K562 (cell line): Measurements from ENCODE around the gene DNAJB12. TPM values are rescaled to one million over a fixed set of nuclear protein-coding genes. Genes with fewer than 3 reads are reported as not detected.

Experiments used
- ATAC-seq: fragments of 200-7000 bp; cut with Tn5 transposase; 3 replicates; pipeline ENCODE4 v1.9.1; 2020; ENCODE audit warnings: moderate library complexity
- BruUV-seq: library from RNA; stranded (reverse); fragments of 400-500 nt; replicated peaks from 2 replicates; lab custom pipeline; 2021; lab: Mats Ljungman, UMichigan
- CTCF ChIA-PET: fragments of 300-600 bp; formaldehyde crosslinking; extraction: SDS; loops from one replicate; lab custom pipeline; 2021; ENCODE audit warnings: low intra/inter-chr PET ratio; lab: Yijun Ruan, JAX
- POLR2A ChIA-PET: fragments of 300-600, 350-650 bp; sonication (Branson Sonifier 250); formaldehyde crosslinking; extraction: SDS; loops from one replicate; lab custom pipeline; 2021; ENCODE audit warnings: antibody characterized with exemption, inconsistent platforms; lab: Yijun Ruan, JAX
- DNase-seq, 4 experiments: peaks; one replicate each; pipeline versions ENCODE4 v3.0.0 to v3.0.0-alpha.2; 2011 to 2018; ENCODE audit warnings: low spot score in 3 of 4, mixed read lengths in 3 of 4; ENCODE audit errors: extremely low read depth in 1 of 4
- FAIRE-seq: peaks from 2 replicates; lab custom pipeline; 2011; peaks lifted over from hg19 to GRCh38; lab: Jason Lieb, UNC
- H2AFZ ChIP-seq: 2 replicates; pipeline ENCODE4 v1.6.0; 2011; ENCODE audit warnings: low read depth, low read length, control low read depth, inconsistent platforms
- H3K27ac ChIP-seq: fragments of 200-600 bp; 3 replicates; pipeline ENCODE4 v1.8.0; 2011; ENCODE audit warnings: low read depth, mild to moderate bottlenecking, control low read depth, inconsistent platforms, low read length, moderate library complexity, mixed read lengths; ENCODE audit errors: extremely low read depth
- H3K27me3 ChIP-seq, 2 experiments: fragments of 300-600 bp in 1 of 2; 2 replicates in 1 of 2; 3 replicates in 1 of 2; pipeline versions ENCODE4 v1.6.0 to v1.8.0; 2011; ENCODE audit warnings: inconsistent platforms in 2 of 2, low read length in 2 of 2, mild to moderate bottlenecking in 1 of 2, mixed read lengths in 1 of 2, moderate library complexity in 1 of 2; ENCODE audit not compliant: control insufficient read depth in 2 of 2, insufficient read depth in 2 of 2
- H3K36me3 ChIP-seq: fragments of 300-600 bp; 3 replicates; pipeline ENCODE4 v1.8.0; 2011; ENCODE audit warnings: mild to moderate bottlenecking, low read length, inconsistent platforms; ENCODE audit not compliant: control insufficient read depth, insufficient read depth
- H3K4me1 ChIP-seq, 2 experiments: fragments of 200-600 bp in 1 of 2; replicated peaks in 1 of 2; 2 replicates in 1 of 2; 3 replicates in 1 of 2; pipeline versions ENCODE4 v1.5.1 to v1.8.0; 2011; ENCODE audit warnings: inconsistent platforms in 2 of 2, low read length in 2 of 2, mild to moderate bottlenecking in 1 of 2, mixed read lengths in 1 of 2, moderate library complexity in 1 of 2; ENCODE audit not compliant: control insufficient read depth in 2 of 2, insufficient read depth in 2 of 2
- H3K4me2 ChIP-seq: 2 replicates; pipeline ENCODE4 v1.6.1; 2011; ENCODE audit warnings: low read length, control low read depth, inconsistent platforms, mixed read lengths; ENCODE audit not compliant: insufficient read depth
- H3K4me3 ChIP-seq: fragments of 200-600 bp; sonication (generic), shearing (Covaris generic); 2 replicates; pipeline ENCODE4 v1.5.1; 2016; ENCODE audit warnings: control low read depth, inconsistent platforms
- H3K79me2 ChIP-seq: fragments of 200-600 bp; 3 replicates; pipeline ENCODE4 v1.8.0; 2011; ENCODE audit warnings: low read length, inconsistent platforms; ENCODE audit not compliant: control insufficient read depth, insufficient read depth
- H3K9ac ChIP-seq, 2 experiments: 2 replicates each; pipeline versions ENCODE4 v1.6.0 to v1.6.1; 2011; ENCODE audit warnings: low read depth in 2 of 2, low read length in 2 of 2, control low read depth in 1 of 2, inconsistent platforms in 1 of 2, mild to moderate bottlenecking in 1 of 2, mixed read lengths in 1 of 2; ENCODE audit not compliant: insufficient read depth in 1 of 2
- H3K9me1 ChIP-seq: one replicate; pipeline ENCODE4 v1.6.0; 2011; ENCODE audit warnings: inconsistent platforms, mild to moderate bottlenecking, low read length, moderate library complexity; ENCODE audit not compliant: control insufficient read depth, insufficient read depth
- H3K9me3 ChIP-seq: replicated peaks from 2 replicates; pipeline ENCODE4 v1.5.1; 2011; ENCODE audit warnings: low read depth, low read length, inconsistent platforms; ENCODE audit not compliant: control insufficient read depth, insufficient read depth
- H4K20me1 ChIP-seq: replicated peaks from 2 replicates; pipeline ENCODE4 v1.6.1; 2011; ENCODE audit warnings: low read length, inconsistent platforms, mixed read lengths; ENCODE audit not compliant: control insufficient read depth, insufficient read depth
- BACH1 ChIP-seq: fragments of 200-800 bp; sonication (Bioruptor generic); IDR thresholded peaks from 2 replicates; pipeline ENCODE4 v1.6.1; 2016; ENCODE audit warnings: missing genetic modification characterization, missing compliant biosample characterization
- ETV5 ChIP-seq: sonication (generic); formaldehyde crosslinking; IDR thresholded peaks from 2 replicates; pipeline ENCODE4 v1.4.0; 2020; ENCODE audit warnings: low read depth, mild to moderate bottlenecking, missing genetic modification reagents
- HNRNPUL1 ChIP-seq: fragments of 200-400 bp; formaldehyde crosslinking; IDR thresholded peaks from 2 replicates; pipeline ENCODE4 v1.6.1; 2017; ENCODE audit warnings: low read length
- KHSRP ChIP-seq: fragments of 450-650 bp; IDR thresholded peaks from 2 replicates; pipeline ENCODE4 v1.6.1; 2017
- LCOR ChIP-seq: sonication (generic); formaldehyde crosslinking; IDR thresholded peaks from 2 replicates; pipeline ENCODE4 v1.8.0; 2022; ENCODE audit warnings: mild to moderate bottlenecking, missing genetic modification reagents
- MAZ ChIP-seq, 2 experiments: fragments of 450-650 bp in 1 of 2; sonication (generic) in 1 of 2; formaldehyde crosslinking; IDR thresholded peaks in 1 of 2; conservative IDR thresholded peaks in 1 of 2; 2 replicates each; pipeline versions ENCODE4 v1.4.0 to v1.5.0; 2020; ENCODE audit warnings: mild to moderate bottlenecking in 1 of 2, missing genetic modification reagents in 1 of 2
- MEF2A ChIP-seq: IDR thresholded peaks from 2 replicates; pipeline ENCODE4 v1.6.1; 2011; ENCODE audit warnings: low read depth, mild to moderate bottlenecking, low read length, moderate library complexity; ENCODE audit not compliant: control insufficient read depth
- NR2C1 ChIP-seq, 2 experiments: fragments of 450-650 bp; IDR thresholded peaks; 2 replicates each; pipeline ENCODE4 v1.6.1; 2017; ENCODE audit warnings: mild to moderate bottlenecking in 2 of 2, antibody characterized with exemption in 1 of 2, inconsistent platforms in 1 of 2, missing compliant biosample characterization in 1 of 2, missing genetic modification characterization in 1 of 2
- PURB ChIP-seq: sonication (generic); formaldehyde crosslinking; IDR thresholded peaks from 2 replicates; pipeline ENCODE4 v1.9.0; 2021; ENCODE audit warnings: low read depth, mild to moderate bottlenecking, missing genetic modification reagents
- SETDB1 ChIP-seq: IDR thresholded peaks from one replicate; pipeline ENCODE4 v1.6.1; 2012; ENCODE audit warnings: low read length, control low read depth, inconsistent platforms
- SMC3 ChIP-seq: conservative IDR thresholded peaks from 2 replicates; pipeline ENCODE4 v1.6.1; 2011; ENCODE audit warnings: low read depth, low read length, improper control_type of control experiment; ENCODE audit not compliant: insufficient read depth
- SREBF2 ChIP-seq: sonication (generic); formaldehyde crosslinking; IDR thresholded peaks from 2 replicates; pipeline ENCODE4 v1.4.0; 2020; ENCODE audit warnings: mild to moderate bottlenecking, missing genetic modification reagents
- ZNF175 ChIP-seq: fragments of 200-800 bp; sonication (Bioruptor generic); IDR thresholded peaks from 2 replicates; pipeline ENCODE4 v1.6.1; 2016; ENCODE audit warnings: low read depth, mild to moderate bottlenecking, missing genetic modification characterization, missing compliant biosample characterization
- ZNF592 ChIP-seq: fragments of 450-650 bp; IDR thresholded peaks from 2 replicates; pipeline ENCODE4 v1.6.1; 2017; ENCODE audit warnings: antibody characterized with exemption, mild to moderate bottlenecking
- WGBS: fragments of 100-300 bp; shearing (Covaris generic); methylation state at CpG from one replicate; pipeline ENCODE4 v1.1.6; 2016; ENCODE audit warnings: low coverage, mixed read lengths; ENCODE audit not compliant: insufficient coverage; ENCODE audit errors: missing lambda C conversion rate; 5-methylcytosine and 5-hydroxymethylcytosine counted together
- in situ Hi-C: fragments of 300-500 bp; cut with MboI; formaldehyde crosslinking; loops from 4 replicates; pipeline ENCODE4 v1.15.0; 2018; ENCODE audit warnings: inconsistent platforms, mixed read lengths
- intact Hi-C: fragments of 100-400 bp; cut with micrococcal nuclease; formaldehyde crosslinking; loops from 2 replicates; pipeline ENCODE4 v1.14.2; 2022
- polyA plus RNA-seq, 8 experiments: library from polyadenylated mRNA; depleted of rRNA in 4 of 8; stranded (reverse) in 5 of 8; unstranded in 3 of 8; fragments of >200 nt; fragmentation: Nextera tagmentation in 2 of 8; fragmentation: Illumina TruSeq in 1 of 8; extraction: Ambion mirVana in 2 of 8; extraction: Trizol in 1 of 8; gene quantifications; 2 replicates each; pipeline versions ENCODE4 v1.2.1 to v1.2.3, GENCODE V29; 2011 to 2014; ENCODE audit warnings: inconsistent platforms in 1 of 8, missing spikeins in 1 of 8
- total RNA-seq, 7 experiments: library from RNA; depleted of rRNA in 6 of 7; stranded (reverse); fragments of >200 nt in 6 of 7; fragmentation: Illumina TruSeq in 2 of 7; extraction: Trizol in 2 of 7; gene quantifications; 2 replicates each; pipeline versions ENCODE4 v1.2.1 to v1.2.3, GENCODE V29; 2011 to 2021; ENCODE audit warnings: low replicate concordance in 1 of 7
- TF ChIP-seq, protein P1 (sequence below), 2 experiments: fragments of 450-650 bp in 1 of 2; sonication (generic) in 1 of 2; formaldehyde crosslinking; conservative IDR thresholded peaks; 2 replicates each; pipeline versions ENCODE4 v1.4.0 to v1.8.1; 2020 to 2022; ENCODE audit warnings: mild to moderate bottlenecking in 1 of 2, missing genetic modification reagents in 1 of 2

Gene DNAJB12
- total and polyA plus RNA-seq, 9 of the 15 experiments (the other 6 are each of a cell fraction or from before 2014, with no cell fraction given) = 3.5 to 31.5 (median 20.3) TPM

GRCh38 chr10:72322280-72323058 is 32.2 kb downstream of the DNAJB12 start (continued):
- no peak for TF ChIP-seq SMC3
- TF ChIP-seq MEF2A = peak; percentile 80
- no peak for TF ChIP-seq HNRNPUL1
- TF ChIP-seq, protein P1, sequence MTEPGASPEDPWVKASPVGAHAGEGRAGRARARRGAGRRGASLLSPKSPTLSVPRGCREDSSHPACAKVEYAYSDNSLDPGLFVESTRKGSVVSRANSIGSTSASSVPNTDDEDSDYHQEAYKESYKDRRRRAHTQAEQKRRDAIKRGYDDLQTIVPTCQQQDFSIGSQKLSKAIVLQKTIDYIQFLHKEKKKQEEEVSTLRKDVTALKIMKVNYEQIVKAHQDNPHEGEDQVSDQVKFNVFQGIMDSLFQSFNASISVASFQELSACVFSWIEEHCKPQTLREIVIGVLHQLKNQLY (CRISPR knock-in tag; conservative IDR thresholded peaks at IDR 0.05) = no peak; a peak in 1 of 4 replicates
- TF ChIP-seq ZNF175 = peak; percentile 65
- TF ChIP-seq KHSRP = no peak
- 0 out of 2 replicates have a peak, but pooled peaks have one; percentile 36 for TF ChIP-seq BACH1 (tag)
- TF ChIP-seq PURB (CRISPR knock-in tag) = 0 out of 2 replicates have a peak, but pooled peaks have one; percentile 49

DNA sequence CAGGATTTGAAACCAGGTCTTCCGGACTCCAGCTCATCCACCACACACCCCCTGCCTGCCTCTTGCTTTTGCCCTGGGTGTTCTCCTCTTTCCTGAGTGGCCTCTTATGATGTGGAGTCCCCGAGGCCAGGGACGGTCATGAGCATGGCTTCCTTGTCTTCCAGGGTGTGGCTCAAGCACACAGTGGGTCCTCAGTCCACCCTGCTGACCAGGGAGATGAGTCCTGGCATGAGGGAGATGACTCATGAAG is 32.8 kb downstream of the DNAJB12 start:
- H3K36me3 ChIP-seq = no peaks in the 10 kb centered on the region
- no peaks in the 10 kb centered on the region for H3K79me2 ChIP-seq
- ChIA-PET CTCF (interaction anchor here (0.6 kb wide), 2 partner anchors 468 to 609 kb away, joined by 3 to 4 read pairs; no protein-coding TSS in a partner anchor), POLR2A (interaction anchor here (0.5 to 9.2 kb wide), 32 partner anchors 8 to 462 kb away, joined by 3 to 267 read pairs (median 8); partner anchors contain the start of genes ANAPC16, ASCC1 and DDIT4)
- no peaks in the 10 kb centered on the region for H3K9me3 ChIP-seq
- intact Hi-C loops (no loop called here), in situ Hi-C loops (loop anchor here (5.0 kb wide), 1 partner anchor 45 kb away; no protein-coding TSS in a partner anchor)
- no TSS peak for BruUV-seq
- ATAC-seq = no peak
- peak overlapping the region; percentile 97 for H3K27ac ChIP-seq
- 63% methylated on average over 3 of the region's 3 CpGs for WGBS
- H3K9ac ChIP-seq = peak overlapping the region; percentile 81 to 93
- H3K4me3 ChIP-seq = no peak overlapping the region
- peaks cover 8% of the 10 kb centered on the region for H3K9me1 ChIP-seq
- peak overlapping the region; percentile 82 for H3K4me2 ChIP-seq
- H3K27me3 ChIP-seq = no peaks in the 10 kb centered on the region
- H2AFZ ChIP-seq = peak overlapping the region; percentile 58
- DNase-seq = no peak
- peaks cover 47 to 62% of the 10 kb centered on the region in 2 experiments for H3K4me1 ChIP-seq
- no peak for FAIRE-seq
- no peaks in the 10 kb centered on the region for H4K20me1 ChIP-seq
- 0 out of 2 replicates have a peak, but pooled peaks have one; percentile 14 for TF ChIP-seq ETV5 (CRISPR knock-in tag)
- peak; percentile 27; the same call in 1 of the 2 replicates for TF ChIP-seq ZNF592
- peak; percentile 36; the same call in 1 of the 2 replicates for TF ChIP-seq LCOR (CRISPR knock-in tag)
- 0 out of 4 replicates have a peak, but pooled peaks of 1 of the 2 experiments have one; percentile 10 for TF ChIP-seq MAZ (CRISPR knock-in tag; conservative IDR thresholded peaks at IDR 0.05 in 1 of 2, IDR thresholded peaks at IDR 0.05 in 1 of 2)
- 0 out of 2 replicates have a peak, but pooled peaks have one; percentile 17 for TF ChIP-seq ZNF175
- TF ChIP-seq NR2C1 (IDR thresholded peaks at IDR 0.05) = no peak
- TF ChIP-seq NR2C1 (tag; IDR thresholded peaks at IDR 0.05) = peak; percentile 11; the same call in 1 of the 2 replicates
- peak; percentile 77; the same call in 1 of the 2 replicates for TF ChIP-seq SREBF2 (CRISPR knock-in tag)
- TF ChIP-seq SETDB1 = no peak
